ENCODE data around the gene ZNF408. TPM values are rescaled to one million over a fixed set of nuclear protein-coding genes. Genes with fewer than 3 reads are reported as not detected.

ZNF408 gene
- total and polyA plus RNA-seq, 2 experiments from 2014 or later = 6.1 to 17.2 TPM

DNA sequence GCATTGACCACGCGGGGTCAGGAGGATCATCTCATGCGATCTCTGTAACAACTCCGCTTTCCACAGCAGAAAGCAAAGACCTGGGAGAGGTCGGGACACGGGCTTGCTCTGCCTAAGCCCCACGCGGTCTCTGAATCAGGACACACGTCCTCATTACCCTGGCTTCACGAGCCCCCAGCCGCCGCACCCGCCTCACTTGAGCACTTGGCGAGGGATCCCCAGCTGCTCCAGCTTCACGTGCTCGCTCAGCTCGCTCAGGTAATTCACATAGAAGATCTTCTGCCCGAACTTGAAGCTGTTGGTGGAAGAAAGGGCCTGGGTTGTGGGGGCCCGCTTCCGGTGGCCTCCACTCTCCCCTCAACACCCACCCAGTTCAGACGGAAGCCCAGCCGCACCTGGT is 20.0 kb upstream of the ZNF408 start:
- Mint-ChIP-seq H3K36me3 (ENCODE audit: low read depth) (peaks cover 3% of the 10 kb centered on the region), H3K4me3 (no peak overlapping the region), H3K27ac (no peak overlapping the region), H3K9me3 (no peaks in the 10 kb centered on the region), H3K4me1 (peaks cover 3% of the 10 kb centered on the region; the same call in 2 of the 3 replicates), H3K27me3 (ENCODE audit: insufficient read depth, low read depth, poor library complexity) (peaks cover 6% of the 10 kb centered on the region)
- ATAC-seq = no peak
- no peak overlapping the region for H3K4me2 ChIP-seq
- H2AFZ ChIP-seq = no peak overlapping the region
- no peaks in the 10 kb centered on the region for H4K20me1 ChIP-seq (replicated peaks; ENCODE audit: insufficient read depth)
- no peaks in the 10 kb centered on the region for H3K9me2 ChIP-seq (ENCODE audit: insufficient read depth)
- H3K27ac ChIP-seq (ENCODE audit: low read depth) = no peak overlapping the region
- DNase-seq (ENCODE audit: low spot score) = no peak
- no peaks in the 10 kb centered on the region for H3K27me3 ChIP-seq (ENCODE audit: insufficient read depth)
- no peaks in the 10 kb centered on the region for H3K79me2 ChIP-seq (replicated peaks; ENCODE audit: insufficient read depth)
- peaks cover under 1% of the 10 kb centered on the region; the same call in 1 of the 2 replicates for H3K4me1 ChIP-seq (ENCODE audit: insufficient read depth)
- peaks cover 2% of the 10 kb centered on the region; the same call in 1 of the 2 replicates for H3F3A ChIP-seq (replicated peaks; ENCODE audit: low read depth)
- TF ChIP-seq, protein P1, sequence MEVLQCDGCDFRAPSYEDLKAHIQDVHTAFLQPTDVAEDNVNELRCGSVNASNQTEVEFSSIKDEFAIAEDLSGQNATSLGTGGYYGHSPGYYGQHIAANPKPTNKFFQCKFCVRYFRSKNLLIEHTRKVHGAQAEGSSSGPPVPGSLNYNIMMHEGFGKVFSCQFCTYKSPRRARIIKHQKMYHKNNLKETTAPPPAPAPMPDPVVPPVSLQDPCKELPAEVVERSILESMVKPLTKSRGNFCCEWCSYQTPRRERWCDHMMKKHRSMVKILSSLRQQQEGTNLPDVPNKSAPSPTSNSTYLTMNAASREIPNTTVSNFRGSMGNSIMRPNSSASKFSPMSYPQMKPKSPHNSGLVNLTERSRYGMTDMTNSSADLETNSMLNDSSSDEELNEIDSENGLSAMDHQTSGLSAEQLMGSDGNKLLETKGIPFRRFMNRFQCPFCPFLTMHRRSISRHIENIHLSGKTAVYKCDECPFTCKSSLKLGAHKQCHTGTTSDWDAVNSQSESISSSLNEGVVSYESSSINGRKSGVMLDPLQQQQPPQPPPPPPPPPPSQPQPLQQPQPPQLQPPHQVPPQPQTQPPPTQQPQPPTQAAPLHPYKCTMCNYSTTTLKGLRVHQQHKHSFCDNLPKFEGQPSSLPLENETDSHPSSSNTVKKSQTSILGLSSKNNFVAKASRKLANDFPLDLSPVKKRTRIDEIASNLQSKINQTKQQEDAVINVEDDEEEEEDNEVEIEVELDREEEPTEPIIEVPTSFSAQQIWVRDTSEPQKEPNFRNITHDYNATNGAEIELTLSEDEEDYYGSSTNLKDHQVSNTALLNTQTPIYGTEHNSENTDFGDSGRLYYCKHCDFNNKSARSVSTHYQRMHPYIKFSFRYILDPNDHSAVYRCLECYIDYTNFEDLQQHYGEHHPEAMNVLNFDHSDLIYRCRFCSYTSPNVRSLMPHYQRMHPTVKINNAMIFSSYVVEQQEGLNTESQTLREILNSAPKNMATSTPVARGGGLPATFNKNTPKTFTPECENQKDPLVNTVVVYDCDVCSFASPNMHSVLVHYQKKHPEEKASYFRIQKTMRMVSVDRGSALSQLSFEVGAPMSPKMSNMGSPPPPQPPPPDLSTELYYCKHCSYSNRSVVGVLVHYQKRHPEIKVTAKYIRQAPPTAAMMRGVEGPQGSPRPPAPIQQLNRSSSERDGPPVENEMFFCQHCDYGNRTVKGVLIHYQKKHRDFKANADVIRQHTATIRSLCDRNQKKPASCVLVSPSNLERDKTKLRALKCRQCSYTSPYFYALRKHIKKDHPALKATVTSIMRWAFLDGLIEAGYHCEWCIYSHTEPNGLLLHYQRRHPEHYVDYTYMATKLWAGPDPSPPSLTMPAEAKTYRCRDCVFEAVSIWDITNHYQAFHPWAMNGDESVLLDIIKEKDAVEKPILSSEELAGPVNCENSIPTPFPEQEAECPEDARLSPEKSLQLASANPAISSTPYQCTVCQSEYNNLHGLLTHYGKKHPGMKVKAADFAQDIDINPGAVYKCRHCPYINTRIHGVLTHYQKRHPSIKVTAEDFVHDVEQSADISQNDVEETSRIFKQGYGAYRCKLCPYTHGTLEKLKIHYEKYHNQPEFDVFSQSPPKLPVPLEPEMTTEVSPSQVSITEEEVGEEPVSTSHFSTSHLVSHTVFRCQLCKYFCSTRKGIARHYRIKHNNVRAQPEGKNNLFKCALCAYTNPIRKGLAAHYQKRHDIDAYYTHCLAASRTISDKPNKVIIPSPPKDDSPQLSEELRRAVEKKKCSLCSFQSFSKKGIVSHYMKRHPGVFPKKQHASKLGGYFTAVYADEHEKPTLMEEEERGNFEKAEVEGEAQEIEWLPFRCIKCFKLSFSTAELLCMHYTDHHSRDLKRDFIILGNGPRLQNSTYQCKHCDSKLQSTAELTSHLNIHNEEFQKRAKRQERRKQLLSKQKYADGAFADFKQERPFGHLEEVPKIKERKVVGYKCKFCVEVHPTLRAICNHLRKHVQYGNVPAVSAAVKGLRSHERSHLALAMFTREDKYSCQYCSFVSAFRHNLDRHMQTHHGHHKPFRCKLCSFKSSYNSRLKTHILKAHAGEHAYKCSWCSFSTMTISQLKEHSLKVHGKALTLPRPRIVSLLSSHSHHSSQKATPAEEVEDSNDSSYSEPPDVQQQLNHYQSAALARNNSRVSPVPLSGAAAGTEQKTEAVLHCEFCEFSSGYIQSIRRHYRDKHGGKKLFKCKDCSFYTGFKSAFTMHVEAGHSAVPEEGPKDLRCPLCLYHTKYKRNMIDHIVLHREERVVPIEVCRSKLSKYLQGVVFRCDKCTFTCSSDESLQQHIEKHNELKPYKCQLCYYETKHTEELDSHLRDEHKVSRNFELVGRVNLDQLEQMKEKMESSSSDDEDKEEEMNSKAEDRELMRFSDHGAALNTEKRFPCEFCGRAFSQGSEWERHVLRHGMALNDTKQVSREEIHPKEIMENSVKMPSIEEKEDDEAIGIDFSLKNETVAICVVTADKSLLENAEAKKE (CRISPR knock-in tag; IDR thresholded peaks at IDR 0.05) = no peak
- TF ChIP-seq JUNB (IDR thresholded peaks at IDR 0.05; ENCODE audit: unreplicated experiment) (no peak), CREB1 (CRISPR knock-in tag; IDR thresholded peaks at IDR 0.05; ENCODE audit: low read depth) (no peak), EZH2 (IDR thresholded peaks at IDR 0.05; ENCODE audit: low read depth, unreplicated experiment) (no peak), EZH2phosphoT487 (IDR thresholded peaks at IDR 0.05; ENCODE audit: unreplicated experiment) (no peak), STAT1 (IDR thresholded peaks at IDR 0.05; ENCODE audit: unreplicated experiment) (no peak), NANOG (IDR thresholded peaks at IDR 0.05; ENCODE audit: borderline replicate concordance) (no peak), ZNF114 (CRISPR knock-in tag; IDR thresholded peaks at IDR 0.05) (no peak), ZNF331 (CRISPR knock-in tag; IDR thresholded peaks at IDR 0.05; ENCODE audit: low read depth) (no peak), POLR2AphosphoS5 (IDR thresholded peaks at IDR 0.05; ENCODE audit: low read depth) (no peak)
- TF ChIP-seq, protein P2, sequence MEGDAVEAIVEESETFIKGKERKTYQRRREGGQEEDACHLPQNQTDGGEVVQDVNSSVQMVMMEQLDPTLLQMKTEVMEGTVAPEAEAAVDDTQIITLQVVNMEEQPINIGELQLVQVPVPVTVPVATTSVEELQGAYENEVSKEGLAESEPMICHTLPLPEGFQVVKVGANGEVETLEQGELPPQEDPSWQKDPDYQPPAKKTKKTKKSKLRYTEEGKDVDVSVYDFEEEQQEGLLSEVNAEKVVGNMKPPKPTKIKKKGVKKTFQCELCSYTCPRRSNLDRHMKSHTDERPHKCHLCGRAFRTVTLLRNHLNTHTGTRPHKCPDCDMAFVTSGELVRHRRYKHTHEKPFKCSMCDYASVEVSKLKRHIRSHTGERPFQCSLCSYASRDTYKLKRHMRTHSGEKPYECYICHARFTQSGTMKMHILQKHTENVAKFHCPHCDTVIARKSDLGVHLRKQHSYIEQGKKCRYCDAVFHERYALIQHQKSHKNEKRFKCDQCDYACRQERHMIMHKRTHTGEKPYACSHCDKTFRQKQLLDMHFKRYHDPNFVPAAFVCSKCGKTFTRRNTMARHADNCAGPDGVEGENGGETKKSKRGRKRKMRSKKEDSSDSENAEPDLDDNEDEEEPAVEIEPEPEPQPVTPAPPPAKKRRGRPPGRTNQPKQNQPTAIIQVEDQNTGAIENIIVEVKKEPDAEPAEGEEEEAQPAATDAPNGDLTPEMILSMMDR (conservative IDR thresholded peaks at IDR 0.05; ENCODE audit: low read depth in 2 of 2) = no peak
- TF ChIP-seq, protein P3, sequence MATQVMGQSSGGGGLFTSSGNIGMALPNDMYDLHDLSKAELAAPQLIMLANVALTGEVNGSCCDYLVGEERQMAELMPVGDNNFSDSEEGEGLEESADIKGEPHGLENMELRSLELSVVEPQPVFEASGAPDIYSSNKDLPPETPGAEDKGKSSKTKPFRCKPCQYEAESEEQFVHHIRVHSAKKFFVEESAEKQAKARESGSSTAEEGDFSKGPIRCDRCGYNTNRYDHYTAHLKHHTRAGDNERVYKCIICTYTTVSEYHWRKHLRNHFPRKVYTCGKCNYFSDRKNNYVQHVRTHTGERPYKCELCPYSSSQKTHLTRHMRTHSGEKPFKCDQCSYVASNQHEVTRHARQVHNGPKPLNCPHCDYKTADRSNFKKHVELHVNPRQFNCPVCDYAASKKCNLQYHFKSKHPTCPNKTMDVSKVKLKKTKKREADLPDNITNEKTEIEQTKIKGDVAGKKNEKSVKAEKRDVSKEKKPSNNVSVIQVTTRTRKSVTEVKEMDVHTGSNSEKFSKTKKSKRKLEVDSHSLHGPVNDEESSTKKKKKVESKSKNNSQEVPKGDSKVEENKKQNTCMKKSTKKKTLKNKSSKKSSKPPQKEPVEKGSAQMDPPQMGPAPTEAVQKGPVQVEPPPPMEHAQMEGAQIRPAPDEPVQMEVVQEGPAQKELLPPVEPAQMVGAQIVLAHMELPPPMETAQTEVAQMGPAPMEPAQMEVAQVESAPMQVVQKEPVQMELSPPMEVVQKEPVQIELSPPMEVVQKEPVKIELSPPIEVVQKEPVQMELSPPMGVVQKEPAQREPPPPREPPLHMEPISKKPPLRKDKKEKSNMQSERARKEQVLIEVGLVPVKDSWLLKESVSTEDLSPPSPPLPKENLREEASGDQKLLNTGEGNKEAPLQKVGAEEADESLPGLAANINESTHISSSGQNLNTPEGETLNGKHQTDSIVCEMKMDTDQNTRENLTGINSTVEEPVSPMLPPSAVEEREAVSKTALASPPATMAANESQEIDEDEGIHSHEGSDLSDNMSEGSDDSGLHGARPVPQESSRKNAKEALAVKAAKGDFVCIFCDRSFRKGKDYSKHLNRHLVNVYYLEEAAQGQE (IDR thresholded peaks at IDR 0.05; ENCODE audit: unreplicated experiment) = no peak
- TF ChIP-seq, protein P4, sequence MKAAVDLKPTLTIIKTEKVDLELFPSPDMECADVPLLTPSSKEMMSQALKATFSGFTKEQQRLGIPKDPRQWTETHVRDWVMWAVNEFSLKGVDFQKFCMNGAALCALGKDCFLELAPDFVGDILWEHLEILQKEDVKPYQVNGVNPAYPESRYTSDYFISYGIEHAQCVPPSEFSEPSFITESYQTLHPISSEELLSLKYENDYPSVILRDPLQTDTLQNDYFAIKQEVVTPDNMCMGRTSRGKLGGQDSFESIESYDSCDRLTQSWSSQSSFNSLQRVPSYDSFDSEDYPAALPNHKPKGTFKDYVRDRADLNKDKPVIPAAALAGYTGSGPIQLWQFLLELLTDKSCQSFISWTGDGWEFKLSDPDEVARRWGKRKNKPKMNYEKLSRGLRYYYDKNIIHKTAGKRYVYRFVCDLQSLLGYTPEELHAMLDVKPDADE (IDR thresholded peaks at IDR 0.05) = no peak
- H3K4me3 ChIP-seq = no peak overlapping the region
- no peaks in the 10 kb centered on the region for H3K36me3 ChIP-seq (ENCODE audit: insufficient read depth)

Measured in GM23338 (cell line).